Small intestine (tissue), 7 donors: ENCODE results near the gene TMEM185A. TPM values are rescaled to one million over a fixed set of nuclear protein-coding genes. Genes with fewer than 3 reads are reported as not detected.
"Not testable (repeated sequence)": the region's sequence is repeated elsewhere in the genome, so short reads cannot be mapped to it uniquely, and the experiment has no call there.

Source experiments
- DNase-seq, 2 donors: peaks; one replicate each; pipeline versions ENCODE4 v3.0.0 to v3.0.0-alpha.2; 2013
- FAIRE-seq: peaks from 2 replicates; lab custom pipeline; 2012; peaks lifted over from hg19 to GRCh38; lab: Jason Lieb, UNC
- H3K27ac ChIP-seq, 3 donors: one replicate each; pipeline ENCODE4 v1.5.1; 2013; ENCODE audit warnings: low read length in 2 of 3, mild to moderate bottlenecking in 2 of 3, control low read depth in 1 of 3, inconsistent platforms in 1 of 3, low read depth in 1 of 3, moderate library complexity in 1 of 3
- H3K27me3 ChIP-seq, 3 donors: one replicate each; pipeline ENCODE4 v1.6.1; 2013; ENCODE audit warnings: low read length in 3 of 3, inconsistent platforms in 1 of 3; ENCODE audit not compliant: control insufficient read depth in 3 of 3, insufficient read depth in 3 of 3
- H3K36me3 ChIP-seq, 3 donors: one replicate each; pipeline ENCODE4 v1.6.1; 2013; ENCODE audit warnings: low read length in 3 of 3, inconsistent platforms in 1 of 3, low read depth in 1 of 3, mild to moderate bottlenecking in 1 of 3, moderate library complexity in 1 of 3; ENCODE audit not compliant: control insufficient read depth in 3 of 3, insufficient read depth in 2 of 3
- H3K4me1 ChIP-seq, 3 donors: one replicate each; pipeline ENCODE4 v1.6.1; 2013; ENCODE audit warnings: low read length in 2 of 3, inconsistent platforms in 1 of 3, low read depth in 1 of 3, mild to moderate bottlenecking in 1 of 3, moderate library complexity in 1 of 3; ENCODE audit not compliant: control insufficient read depth in 3 of 3, insufficient read depth in 2 of 3
- H3K4me3 ChIP-seq, 3 donors: one replicate each; pipeline ENCODE4 v1.5.1; 2013; ENCODE audit warnings: low read length in 3 of 3, control low read depth in 1 of 3, inconsistent platforms in 1 of 3, low read depth in 1 of 3, mild to moderate bottlenecking in 1 of 3, moderate library complexity in 1 of 3
- H3K9me3 ChIP-seq, 2 donors: one replicate each; pipeline ENCODE4 v1.6.1; 2013; ENCODE audit warnings: low read depth in 1 of 2, low read length in 1 of 2; ENCODE audit not compliant: control insufficient read depth in 2 of 2, insufficient read depth in 1 of 2
- WGBS, 3 donors: extraction: QIAGEN DNeasy Blood & Tissue Kit; methylation state at CpG; one replicate each; pipeline ENCODE4 v1.1.7; 2013; 5-methylcytosine and 5-hydroxymethylcytosine counted together
- polyA plus RNA-seq, 4 donors: library from polyadenylated mRNA; stranded (reverse) in 3 of 4; unstranded in 1 of 4; fragments of 200-250 nt in 3 of 4; fragments of 120-200 nt in 1 of 4; gene quantifications; one replicate each; pipeline versions ENCODE4 v1.2.1 to v1.2.3, GENCODE V29; 2013
- donor health status: healthy with polysubstance abuse.
- donor health status: control.
- donor health status: control.
- donor health status: Bipolar disorder and iron deficiency.
- donor health status: healthy.

Gene TMEM185A
- polyA plus RNA-seq, 4 donors = 5.4 to 32.1 (median 9.7) TPM

DNA sequence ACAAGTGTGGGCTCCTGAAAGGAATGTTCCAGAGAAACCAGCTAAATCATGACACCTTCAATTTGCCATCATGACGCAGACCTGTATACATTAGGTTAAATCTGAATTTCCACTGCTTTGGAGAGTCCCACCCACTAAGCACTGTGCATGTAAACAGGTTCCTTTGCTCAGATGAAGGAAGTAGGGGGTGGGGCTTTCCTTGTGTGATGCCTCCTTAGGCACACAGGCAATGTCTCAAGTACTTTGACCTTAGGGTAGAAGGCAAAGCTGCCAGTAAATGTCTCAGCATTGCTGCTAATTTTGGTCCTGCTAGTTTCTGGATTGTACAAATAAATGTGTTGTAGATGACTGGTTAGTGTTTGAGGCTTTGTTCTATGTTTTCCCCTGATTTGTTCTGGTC is 84.6 kb downstream of the TMEM185A start:
- DNase-seq, H3K27ac ChIP-seq, H3K4me1 ChIP-seq, H3K9me3 ChIP-seq, H3K4me3 ChIP-seq, H3K36me3 ChIP-seq, H3K27me3 ChIP-seq, FAIRE-seq: not testable (repeated sequence)
- WGBS, 3 donors = 59 to 88% (median 71%) methylated on average over 1 of the region's 1 CpG

Other genes starting within 250 kb of the TMEM185A start
- gene IDS, start 126.5 kb downstream of the TMEM185A start, polyA plus RNA-seq = 10 to 100 TPM; 21.7 to 41.1 (median 31.4) TPM
- gene EOLA1, start 90.8 kb downstream of the TMEM185A start, polyA plus RNA-seq = 10 to 100 TPM; 18.2 to 30.6 (median 25.2) TPM
- gene HSFX3, start 81.9 kb downstream of the TMEM185A start, polyA plus RNA-seq = not detected
- gene MAGEA9B, start 44.3 kb downstream of the TMEM185A start, polyA plus RNA-seq = under 1 TPM in 1 of 4 donors, not detected in 3; 0.06 TPM
- 1 to 10 TPM in 1 of 4 donors, under 1 TPM in 2, not detected in 1; 0.21 to 1.6 (median 0.49) TPM for gene HSFX2, start 36.5 kb downstream of the TMEM185A start, polyA plus RNA-seq
- gene MAGEA11, start 80.3 kb upstream of the TMEM185A start, polyA plus RNA-seq = not detected
- gene HSFX1, start 142.3 kb upstream of the TMEM185A start, polyA plus RNA-seq = 1 to 10 TPM in 1 of 4 donors, under 1 TPM in 1, not detected in 2; 0.37 to 3.2 TPM
- gene MAGEA9, start 150.1 kb upstream of the TMEM185A start, polyA plus RNA-seq = not detected
- under 1 TPM in 1 of 4 donors, not detected in 3; 0.10 TPM for gene MAGEA8, start 249.4 kb upstream of the TMEM185A start, polyA plus RNA-seq